Ectodermal cell (in vitro differentiated cells): Measurements from ENCODE around the gene TPRG1L. TPM values are rescaled to one million over a fixed set of nuclear protein-coding genes. Genes with fewer than 3 reads are reported as not detected.
"Not testable (repeated sequence)": the region's sequence is repeated elsewhere in the genome, so short reads cannot be mapped to it uniquely, and the experiment has no call there.

Experiments used
- H3K27ac ChIP-seq: 2 replicates; pipeline ENCODE4 v1.7.0; 2013; ENCODE audit warnings: mild to moderate bottlenecking, low read depth, low read length; ENCODE audit not compliant: insufficient read depth, poor library complexity, severe bottlenecking
- H3K27me3 ChIP-seq: 2 replicates; pipeline ENCODE4 v1.7.0; 2013; ENCODE audit warnings: mild to moderate bottlenecking, low read length; ENCODE audit not compliant: insufficient read depth, control insufficient read depth, poor library complexity, severe bottlenecking
- H3K36me3 ChIP-seq: one replicate; pipeline ENCODE4 v1.7.0; 2013; ENCODE audit warnings: low read length; ENCODE audit not compliant: control insufficient read depth, insufficient read depth
- H3K4me1 ChIP-seq: one replicate; pipeline ENCODE4 v1.7.0; 2013; ENCODE audit warnings: low read length; ENCODE audit not compliant: control insufficient read depth, insufficient read depth
- H3K4me3 ChIP-seq: 2 replicates; pipeline ENCODE4 v1.7.0; 2013; ENCODE audit warnings: low read depth, low read length, control low read depth; ENCODE audit not compliant: insufficient read depth
- H3K9me3 ChIP-seq: 2 replicates; pipeline ENCODE4 v1.7.0; 2013; ENCODE audit warnings: mild to moderate bottlenecking, low read length, moderate library complexity; ENCODE audit not compliant: control insufficient read depth
- WGBS, 2 experiments: methylation state at CpG; one replicate each; pipeline ENCODE4 v1.1.7; 2013; ENCODE audit warnings: missing lambda C conversion rate in 2 of 2; 5-methylcytosine and 5-hydroxymethylcytosine counted together
- polyA plus RNA-seq, 4 experiments: library from polyadenylated mRNA; stranded (reverse); fragments of 50-300 nt; gene quantifications; one replicate each; pipeline ENCODE4 v1.2.3, GENCODE V29; 2013

The TPRG1L gene
- 33.3 TPM for polyA plus RNA-seq (2013, experiment 1 of 4)
- 38.0 TPM for polyA plus RNA-seq (2013, experiment 2 of 4)
- 26.0 TPM for polyA plus RNA-seq (2013, experiment 3 of 4)
- 30.4 TPM for polyA plus RNA-seq (2013, experiment 4 of 4)

GRCh38 chr1:3624200-3625136 is at the start of gene TPRG1L:
TPRG1L (plus strand) TSS chr1:3625015; CDS start chr1:3625073, 58 bp downstream.
- H3K4me3 ChIP-seq: peak within 1 kb of the TSS; percentile 94
- 1% methylated on average over 108 of the region's 108 CpGs for WGBS, 2 experiments
- no peaks in the 10 kb centered on the region for H3K4me1 ChIP-seq
- peak within 1 kb of the TSS; percentile 16 for H3K27ac ChIP-seq
- H3K9me3 ChIP-seq: no peaks in the 10 kb centered on the region
- H3K27me3 ChIP-seq: peaks cover 7% of the 10 kb centered on the region
- peaks cover 17% of the 10 kb centered on the region for H3K36me3 ChIP-seq

GRCh38 chr1:3575515-3575914 is 49.3 kb upstream of the TPRG1L start:
- H3K27ac ChIP-seq, H3K9me3 ChIP-seq, H3K36me3 ChIP-seq, H3K4me1 ChIP-seq, H3K27me3 ChIP-seq, H3K4me3 ChIP-seq: not testable (repeated sequence)
- WGBS, 2 experiments: 88 to 94% methylated on average over 6 of the region's 6 CpGs

- no peaks in the 10 kb centered on the region for H3K27me3 ChIP-seq
- no peaks in the 10 kb centered on the region for H3K36me3 ChIP-seq
- H3K4me3 ChIP-seq: no peak overlapping the region
- no peaks in the 10 kb centered on the region for H3K9me3 ChIP-seq
- no peaks in the 10 kb centered on the region for H3K4me1 ChIP-seq
- WGBS, 2 experiments: 90 to 92% methylated on average over 15 of the region's 15 CpGs
- no peak overlapping the region for H3K27ac ChIP-seq
Measured at GRCh38 chr1:3575993-3576392, 48.8 kb upstream of the TPRG1L start.

- Histone ChIP-seq H3K27me3 (no peaks in the 10 kb centered on the region), H3K4me3 (no peak overlapping the region), H3K36me3 (no peaks in the 10 kb centered on the region), H3K27ac (no peak overlapping the region), H3K4me1 (no peaks in the 10 kb centered on the region), H3K9me3 (no peaks in the 10 kb centered on the region)
- WGBS, 2 experiments: 89 to 94% methylated on average over 7 of the region's 7 CpGs
Measured at GRCh38 chr1:3577300-3577699, 47.5 kb upstream of the TPRG1L start.

- Histone ChIP-seq H3K36me3 (no peaks in the 10 kb centered on the region), H3K27me3 (no peaks in the 10 kb centered on the region), H3K4me3 (no peak overlapping the region), H3K27ac (no peak overlapping the region), H3K4me1 (no peaks in the 10 kb centered on the region), H3K9me3 (no peaks in the 10 kb centered on the region)
- 87% methylated on average over 27 of the region's 27 CpGs for WGBS, 2 experiments
Measured at GRCh38 chr1:3577711-3578432, 46.9 kb upstream of the TPRG1L start.

- H3K4me3 ChIP-seq: no peak overlapping the region
- 93% methylated on average over 8 of the region's 8 CpGs for WGBS, 2 experiments
- H3K9me3 ChIP-seq: no peaks in the 10 kb centered on the region
- no peaks in the 10 kb centered on the region for H3K27me3 ChIP-seq
- no peaks in the 10 kb centered on the region for H3K4me1 ChIP-seq
- no peak overlapping the region for H3K27ac ChIP-seq
- no peaks in the 10 kb centered on the region for H3K36me3 ChIP-seq
Measured at GRCh38 chr1:3578433-3578805, 46.4 kb upstream of the TPRG1L start.

GRCh38 chr1:3578906-3579305 is 45.9 kb upstream of the TPRG1L start:
- Histone ChIP-seq H3K9me3 (no peaks in the 10 kb centered on the region), H3K27ac (no peak overlapping the region), H3K27me3 (no peaks in the 10 kb centered on the region), H3K36me3 (no peaks in the 10 kb centered on the region), H3K4me1 (no peaks in the 10 kb centered on the region), H3K4me3 (no peak overlapping the region)
- WGBS, 2 experiments: 94 to 95% methylated on average over 19 of the region's 19 CpGs

GRCh38 chr1:3579626-3580025 is 45.2 kb upstream of the TPRG1L start:
- Histone ChIP-seq H3K4me3 (no peak overlapping the region), H3K27me3 (no peaks in the 10 kb centered on the region), H3K9me3 (no peaks in the 10 kb centered on the region), H3K4me1 (no peaks in the 10 kb centered on the region), H3K27ac (no peak overlapping the region), H3K36me3 (no peaks in the 10 kb centered on the region)
- 92 to 95% methylated on average over 16 of the region's 16 CpGs for WGBS, 2 experiments

GRCh38 chr1:3580231-3580630 is 44.6 kb upstream of the TPRG1L start:
- WGBS, 2 experiments: 85% methylated on average over 9 of the region's 9 CpGs
- Histone ChIP-seq H3K4me3 (no peak overlapping the region), H3K27ac (no peak overlapping the region), H3K36me3 (no peaks in the 10 kb centered on the region), H3K27me3 (no peaks in the 10 kb centered on the region), H3K4me1 (no peaks in the 10 kb centered on the region), H3K9me3 (no peaks in the 10 kb centered on the region)
